Thymus (tissue), 11 donors: ENCODE results near the gene TINAGL1. TPM values are rescaled to one million over a fixed set of nuclear protein-coding genes. Genes with fewer than 3 reads are reported as not detected.

ENCODE experiments used
- DNase-seq, 9 donors: peaks; one replicate each; pipeline ENCODE4 v3.0.0-alpha.2; 2013; ENCODE audit warnings: low spot score in 9 of 9, low read depth in 6 of 9, missing footprints in 1 of 9
- H3K27ac ChIP-seq, 2 donors: one replicate each; pipeline ENCODE4 v1.5.1; 2013; ENCODE audit warnings: control low read depth in 1 of 2, low read depth in 1 of 2, low read length in 1 of 2, mild to moderate bottlenecking in 1 of 2, moderate library complexity in 1 of 2
- H3K27me3 ChIP-seq, 2 donors: one replicate each; pipeline ENCODE4 v1.5.1; 2013; ENCODE audit warnings: low read length in 1 of 2; ENCODE audit not compliant: control insufficient read depth in 2 of 2, insufficient read depth in 1 of 2
- H3K36me3 ChIP-seq, 2 donors: one replicate each; pipeline ENCODE4 v1.5.1; 2013; ENCODE audit warnings: low read length in 1 of 2, mild to moderate bottlenecking in 1 of 2, moderate library complexity in 1 of 2; ENCODE audit not compliant: control insufficient read depth in 2 of 2, insufficient read depth in 2 of 2
- H3K4me1 ChIP-seq, 2 donors: one replicate each; pipeline ENCODE4 v1.5.1; 2013; ENCODE audit warnings: low read length in 2 of 2; ENCODE audit not compliant: control insufficient read depth in 2 of 2, insufficient read depth in 2 of 2
- H3K4me3 ChIP-seq, 2 donors: one replicate each; pipeline ENCODE4 v1.5.1; 2013; ENCODE audit warnings: low read length in 2 of 2, control low read depth in 1 of 2, mild to moderate bottlenecking in 1 of 2
- H3K9me3 ChIP-seq, 2 donors: one replicate each; pipeline ENCODE4 v1.5.1; 2013; ENCODE audit warnings: low read length in 1 of 2, mild to moderate bottlenecking in 1 of 2; ENCODE audit not compliant: control insufficient read depth in 2 of 2, insufficient read depth in 1 of 2
- WGBS: extraction: QIAGEN DNeasy Blood & Tissue Kit; methylation state at CpG from one replicate; pipeline ENCODE4 v1.1.7; 2013; 5-methylcytosine and 5-hydroxymethylcytosine counted together
- polyA plus RNA-seq: library from polyadenylated mRNA; stranded (reverse); fragments of 200-250 nt; gene quantifications from one replicate; pipeline ENCODE4 v1.2.3, GENCODE V29; 2013
- total RNA-seq: library from RNA; stranded (reverse); fragments of 120-200 nt; gene quantifications from one replicate; pipeline ENCODE4 v1.2.4, GENCODE V29; 2013
- donor health status: healthy.

TINAGL1 gene
- total and polyA plus RNA-seq, 2 donors, result 6.3 to 26.7 TPM

DNA sequence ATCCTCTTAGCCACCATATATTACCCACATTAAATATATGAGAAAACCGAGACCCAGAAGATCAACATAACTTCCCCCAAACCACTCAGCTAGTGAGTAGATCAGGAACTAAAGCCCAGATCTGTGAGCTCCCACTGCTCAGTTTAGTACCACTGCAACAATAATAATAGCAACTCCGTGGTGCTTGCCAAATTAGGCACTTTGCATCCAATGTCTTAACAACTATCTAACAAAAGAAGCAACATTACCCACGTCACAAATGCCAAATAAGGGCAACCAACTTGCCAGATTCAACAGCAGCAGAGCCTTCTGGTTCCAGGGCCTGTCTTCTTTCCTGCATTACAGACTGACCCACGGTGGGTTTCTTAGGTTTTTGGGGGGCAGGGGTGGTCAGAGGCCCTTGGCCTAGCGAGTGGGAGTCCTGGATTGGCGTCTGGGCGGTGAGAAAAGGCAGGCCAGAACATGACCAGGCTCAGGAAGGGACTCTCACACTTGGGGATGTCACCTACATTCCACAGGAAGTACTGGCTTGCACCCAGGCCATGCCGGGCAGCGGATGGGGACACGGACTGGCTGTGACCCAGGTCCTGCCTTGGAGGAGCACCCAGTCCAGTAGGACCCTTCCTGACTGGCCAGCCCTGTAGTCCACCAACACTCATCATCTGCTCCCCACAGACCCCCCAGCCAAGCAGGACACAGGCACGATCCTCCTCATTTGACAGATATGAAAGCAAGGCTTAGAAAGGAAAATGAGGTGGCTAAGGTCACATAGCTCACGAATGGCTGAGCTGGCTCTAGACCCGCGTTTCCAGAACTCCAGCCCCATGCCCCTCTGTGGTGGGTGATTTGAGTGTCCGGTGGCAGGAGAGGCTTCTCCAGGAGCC, 45.8 kb downstream of the TINAGL1 start:
- peaks cover 9 to 25% of the 10 kb centered on the region in 2 donors for H3K27me3 ChIP-seq
- peaks cover 3 to 7% of the 10 kb centered on the region in 2 donors for H3K4me1 ChIP-seq
- no peak overlapping the region for H3K4me3 ChIP-seq
- 93% methylated on average over 15 of the region's 15 CpGs for WGBS
- DNase-seq, result no peak
- H3K36me3 ChIP-seq, result peaks cover 4 to 7% of the 10 kb centered on the region in 2 donors
- H3K9me3 ChIP-seq, result peaks cover 0 to 2% of the 10 kb centered on the region in 2 donors
- no peak overlapping the region for H3K27ac ChIP-seq

DNA sequence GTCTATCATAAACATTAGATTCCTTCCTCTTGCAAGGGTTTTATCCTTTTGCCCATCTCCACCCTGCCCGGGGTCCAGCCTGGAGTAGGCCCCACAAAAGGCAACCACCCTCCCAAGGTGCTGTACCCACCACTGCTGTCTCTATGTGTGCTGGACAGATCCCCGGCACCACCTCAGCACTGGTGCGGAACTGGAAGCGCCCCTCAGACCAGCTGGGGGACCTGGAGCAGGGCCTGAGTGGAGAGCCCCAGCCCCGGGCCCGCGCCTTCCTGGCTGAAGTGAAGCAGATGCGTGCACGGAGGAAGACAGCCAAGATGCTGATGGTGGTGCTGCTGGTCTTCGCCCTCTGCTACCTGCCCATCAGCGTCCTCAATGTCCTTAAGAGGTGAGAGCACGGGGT, 47.0 kb downstream of the TINAGL1 start:
- Histone ChIP-seq H3K27ac (no peak overlapping the region), H3K4me3 (no peak overlapping the region), H3K4me1 (no peaks in the 10 kb centered on the region), H3K9me3 (no peaks in the 10 kb centered on the region), H3K36me3 (peaks cover 9 to 19% of the 10 kb centered on the region in 2 donors), H3K27me3 (peaks cover 0 to 12% of the 10 kb centered on the region in 2 donors)
- no peak for DNase-seq
- 98% methylated on average over 12 of the region's 12 CpGs for WGBS

DNA sequence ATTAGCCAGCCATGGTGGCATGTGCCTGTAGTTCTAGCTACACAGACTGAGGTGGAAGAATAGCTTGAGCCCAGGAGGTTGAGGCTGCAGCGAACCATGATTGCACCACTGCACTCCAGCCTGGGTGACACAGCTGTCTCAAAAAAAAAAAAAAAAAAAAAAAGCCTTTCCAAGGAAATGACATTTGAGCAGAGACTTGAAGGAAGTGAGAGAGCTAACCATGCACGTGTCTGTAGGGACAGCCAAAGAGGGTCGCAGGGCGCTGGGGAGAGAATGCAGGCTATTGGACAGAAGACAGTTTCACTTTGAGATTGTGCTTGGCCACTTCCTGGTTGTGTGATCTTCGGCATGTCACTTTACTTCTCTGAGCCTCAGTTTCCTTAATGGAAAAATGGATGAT, 48.0 kb downstream of the TINAGL1 start:
- no peaks in the 10 kb centered on the region for H3K9me3 ChIP-seq
- no peak overlapping the region for H3K4me3 ChIP-seq
- WGBS, result 85% methylated on average over 5 of the region's 5 CpGs
- H3K27me3 ChIP-seq, result peaks cover 0 to 3% of the 10 kb centered on the region in 2 donors
- H3K4me1 ChIP-seq, result no peaks in the 10 kb centered on the region
- DNase-seq, result no peak
- no peak overlapping the region for H3K27ac ChIP-seq
- H3K36me3 ChIP-seq, result peaks cover 18 to 28% of the 10 kb centered on the region in 2 donors

DNA sequence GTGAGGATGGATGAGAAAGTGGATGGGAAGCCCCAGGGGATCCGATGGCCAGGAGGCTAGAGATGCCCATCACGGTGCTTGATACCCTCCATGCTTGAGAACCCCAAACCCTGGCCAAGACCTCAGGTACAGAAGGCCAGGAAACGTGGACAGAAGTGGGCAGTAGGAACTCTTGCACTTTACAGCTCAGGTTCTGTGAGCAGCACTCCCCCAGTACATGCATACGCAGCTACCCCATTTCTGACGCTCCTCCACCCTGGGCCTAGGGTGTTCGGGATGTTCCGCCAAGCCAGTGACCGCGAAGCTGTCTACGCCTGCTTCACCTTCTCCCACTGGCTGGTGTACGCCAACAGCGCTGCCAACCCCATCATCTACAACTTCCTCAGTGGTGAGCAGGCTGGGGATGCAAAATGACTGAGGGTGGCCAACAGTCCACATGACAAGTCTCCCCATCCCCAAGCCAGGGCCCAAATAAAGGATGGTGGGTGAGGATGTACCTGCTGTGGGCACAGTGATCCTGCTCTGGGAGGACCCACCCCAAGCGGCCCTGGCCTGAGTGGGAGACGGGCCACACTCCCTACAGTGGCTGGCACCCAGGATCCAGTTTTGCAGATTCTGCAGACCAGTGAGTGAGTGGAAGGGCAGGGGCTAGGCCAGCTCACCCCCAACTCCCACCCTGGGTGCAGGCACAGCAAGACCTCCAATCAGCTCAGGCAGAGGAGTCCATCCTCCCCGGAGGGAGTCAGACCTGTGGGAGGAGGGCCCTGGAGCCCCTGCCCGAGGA, 48.6 kb downstream of the TINAGL1 start:
- H3K36me3 ChIP-seq, result peaks cover 24 to 33% of the 10 kb centered on the region in 2 donors
- H3K4me3 ChIP-seq, result no peak overlapping the region
- H3K27ac ChIP-seq, result no peak overlapping the region
- H3K4me1 ChIP-seq, result no peaks in the 10 kb centered on the region
- 96% methylated on average over 16 of the region's 16 CpGs for WGBS
- no peaks in the 10 kb centered on the region for H3K9me3 ChIP-seq
- no peak for DNase-seq
- no peaks in the 10 kb centered on the region for H3K27me3 ChIP-seq

DNA sequence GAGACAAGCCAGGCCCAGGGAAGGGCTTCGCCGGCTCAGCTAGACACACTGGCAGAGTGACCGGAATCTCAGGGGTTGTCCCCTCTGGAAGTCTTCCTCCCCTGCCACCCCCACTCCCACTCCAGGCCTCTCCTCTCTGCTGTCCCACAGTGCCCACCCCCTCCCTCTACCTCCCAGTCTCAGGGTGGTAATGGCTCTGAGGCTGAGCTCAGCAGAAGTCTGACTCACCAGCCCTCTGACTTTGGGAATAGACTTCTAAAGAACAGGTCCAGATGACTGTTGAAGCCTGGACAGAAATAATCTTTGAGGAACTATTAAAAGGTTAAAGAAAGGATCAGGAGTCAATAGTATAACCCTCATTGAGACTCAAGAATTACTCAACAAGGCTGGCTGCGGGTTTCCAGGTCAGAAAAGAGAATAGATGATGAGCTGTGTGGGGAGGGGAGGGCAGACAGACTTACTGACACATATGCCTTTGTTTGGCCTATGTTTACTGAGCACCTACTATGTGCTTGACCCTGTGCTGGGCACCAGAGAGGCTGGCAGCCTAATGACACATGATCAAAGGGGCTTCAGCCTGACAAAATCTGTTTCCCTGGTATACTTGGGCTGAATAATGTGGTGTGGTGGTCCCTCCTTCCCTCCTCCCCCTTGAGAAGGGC, 49.4 kb downstream of the TINAGL1 start:
- Histone ChIP-seq H3K4me1 (no peaks in the 10 kb centered on the region), H3K4me3 (no peak overlapping the region), H3K36me3 (peaks cover 32 to 41% of the 10 kb centered on the region in 2 donors), H3K9me3 (no peaks in the 10 kb centered on the region), H3K27ac (no peak overlapping the region), H3K27me3 (no peaks in the 10 kb centered on the region)
- DNase-seq, result no peak
- WGBS, result 98% methylated on average over 4 of the region's 4 CpGs

DNA sequence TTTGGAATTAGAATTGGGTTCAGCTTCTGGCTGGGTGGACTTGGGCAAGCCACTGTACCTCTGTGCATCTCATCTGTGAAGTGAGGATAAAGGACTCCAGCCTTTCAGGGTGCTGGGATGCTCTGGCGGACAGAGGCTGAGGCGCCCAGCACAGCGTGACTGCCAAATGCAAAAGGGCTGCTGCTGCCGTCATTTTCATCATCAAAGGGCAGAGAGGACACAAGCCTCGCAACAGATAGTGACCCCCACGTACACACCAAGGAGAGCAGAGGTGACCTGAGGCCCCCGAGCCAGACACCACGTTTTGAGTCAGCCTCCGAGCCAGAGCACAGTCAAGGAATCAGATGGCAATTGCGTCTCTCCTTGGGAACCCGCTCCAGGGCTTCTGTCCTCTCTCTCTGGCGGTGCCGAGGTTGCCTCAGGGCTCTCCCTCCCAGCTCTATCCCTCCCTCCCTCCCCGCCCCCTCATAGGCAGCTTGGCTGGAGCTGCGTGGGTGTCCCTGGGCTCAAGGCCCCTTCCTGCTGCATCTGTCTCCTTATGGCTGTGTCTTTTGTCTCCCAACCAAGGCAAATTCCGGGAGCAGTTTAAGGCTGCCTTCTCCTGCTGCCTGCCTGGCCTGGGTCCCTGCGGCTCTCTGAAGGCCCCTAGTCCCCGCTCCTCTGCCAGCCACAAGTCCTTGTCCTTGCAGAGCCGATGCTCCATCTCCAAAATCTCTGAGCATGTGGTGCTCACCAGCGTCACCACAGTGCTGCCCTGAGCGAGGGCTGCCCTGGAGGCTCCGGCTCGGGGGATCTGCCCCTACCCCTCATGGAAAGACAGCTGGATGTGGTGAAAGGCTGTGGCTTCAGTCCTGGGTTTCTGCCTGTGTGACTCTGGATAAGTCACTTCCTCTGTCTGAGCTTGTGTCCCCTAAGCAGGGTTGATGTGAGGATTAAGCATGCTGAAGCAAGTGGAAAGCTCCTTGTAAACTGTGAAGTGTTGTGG, 50.2 kb downstream of the TINAGL1 start:
- Histone ChIP-seq H3K27me3 (no peaks in the 10 kb centered on the region), H3K4me3 (no peak overlapping the region), H3K9me3 (no peaks in the 10 kb centered on the region), H3K4me1 (no peaks in the 10 kb centered on the region), H3K27ac (no peak overlapping the region), H3K36me3 (peaks cover 38 to 47% of the 10 kb centered on the region in 2 donors)
- DNase-seq, result no peak
- WGBS, result 92% methylated on average over 23 of the region's 23 CpGs

DNA sequence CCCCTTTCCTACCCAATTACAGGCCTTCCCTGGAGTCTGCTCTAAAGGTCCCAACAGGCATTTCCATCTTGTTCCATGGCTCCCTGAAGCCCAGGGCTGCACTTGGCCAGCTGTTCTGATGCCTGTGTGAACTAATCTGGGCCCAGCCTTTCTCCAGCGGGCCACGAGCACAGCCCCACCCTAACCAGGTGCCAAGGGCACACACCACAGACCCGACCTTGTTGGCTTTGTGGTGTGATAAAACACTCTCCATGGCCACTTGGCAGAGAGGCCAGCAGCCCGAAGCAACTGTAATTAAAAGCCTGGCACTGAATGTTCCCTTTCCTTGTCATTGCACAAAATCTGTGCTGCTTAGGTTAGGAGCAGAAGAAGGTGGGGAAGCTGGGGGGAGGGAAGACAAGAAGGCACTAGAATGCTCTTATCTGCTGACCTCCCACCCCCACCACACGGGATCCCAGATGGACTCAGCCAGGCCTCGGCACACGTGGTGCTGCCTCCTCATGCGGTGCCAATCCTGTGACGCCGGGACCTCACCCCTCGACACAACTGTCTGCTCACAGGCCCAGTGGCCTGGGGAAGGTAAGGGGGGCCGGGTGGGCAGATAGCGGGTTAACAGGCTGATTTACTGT, 51.1 kb downstream of the TINAGL1 start:
- Histone ChIP-seq H3K27ac (no peak overlapping the region), H3K9me3 (no peaks in the 10 kb centered on the region), H3K36me3 (peaks cover 47 to 54% of the 10 kb centered on the region in 2 donors), H3K4me3 (no peak overlapping the region), H3K4me1 (no peaks in the 10 kb centered on the region), H3K27me3 (no peaks in the 10 kb centered on the region)
- no peak for DNase-seq
- 93% methylated on average over 13 of the region's 13 CpGs for WGBS
